A549 (cell line): Measurements from ENCODE around the gene TMC4.

ENCODE experiments used
- BCL3 ChIP-seq: fragments of >200 bp; sonication (Bioruptor Twin); formaldehyde crosslinking; IDR thresholded peaks from 3 replicates; pipeline ENCODE4 v1.6.1; 2016
- CTCF ChIP-seq: fragments of >200 bp; sonication (Bioruptor Twin); formaldehyde crosslinking; IDR thresholded peaks from 3 replicates; pipeline ENCODE4 v1.5.1; 2016
- ELK1 ChIP-seq: fragments of 150-350 bp; IDR thresholded peaks from 2 replicates; pipeline ENCODE4 v1.6.1; 2014; ENCODE audit warnings: low read depth, mild to moderate bottlenecking, low read length
- ESRRA ChIP-seq: fragments of 150-350 bp; IDR thresholded peaks from 2 replicates; pipeline ENCODE4 v1.6.1; 2014; ENCODE audit warnings: mild to moderate bottlenecking, low read length, borderline replicate concordance
- JUNB ChIP-seq: fragments of >200 bp; sonication (Bioruptor Twin); formaldehyde crosslinking; IDR thresholded peaks from 2 replicates; pipeline ENCODE4 v1.6.1; 2016
- MAX ChIP-seq: IDR thresholded peaks from 2 replicates; pipeline ENCODE4 v1.6.1; 2012
- PHF8 ChIP-seq: fragments of 200-600 bp; sonication (generic); IDR thresholded peaks from 2 replicates; pipeline ENCODE4 v1.6.1; 2016; ENCODE audit warnings: low read depth, mild to moderate bottlenecking, antibody characterized with exemption, moderate library complexity, borderline replicate concordance
- RAD21 ChIP-seq, 2 experiments: fragments of >200 bp in 1 of 2; sonication (Bioruptor Twin) in 1 of 2; formaldehyde crosslinking in 1 of 2; IDR thresholded peaks in 1 of 2; conservative IDR thresholded peaks in 1 of 2; 2 replicates in 1 of 2; 3 replicates in 1 of 2; pipeline ENCODE4 v1.6.1; 2012 to 2018; ENCODE audit warnings: inconsistent platforms in 1 of 2
- REST ChIP-seq: fragments of 200-600 bp; sonication (generic); IDR thresholded peaks from 2 replicates; pipeline ENCODE4 v1.6.1; 2016; ENCODE audit warnings: antibody characterized with exemption, mild to moderate bottlenecking, moderate library complexity
- SMC3 ChIP-seq: fragments of >200 bp; sonication (Bioruptor Twin); formaldehyde crosslinking; IDR thresholded peaks from 3 replicates; pipeline ENCODE4 v1.6.1; 2018; ENCODE audit warnings: inconsistent platforms
- USF2 ChIP-seq: fragments of 450-650 bp; IDR thresholded peaks from 2 replicates; pipeline ENCODE4 v1.6.1; 2014; ENCODE audit warnings: antibody characterized with exemption
- ZFP36 ChIP-seq: fragments of 450-650 bp; IDR thresholded peaks from 2 replicates; pipeline ENCODE4 v1.6.1; 2014; ENCODE audit warnings: borderline replicate concordance; ENCODE audit not compliant: partially characterized antibody

GRCh38 chr19:54169149-54169740 lies 3.7 kb downstream of the TMC4 start:
- TF ChIP-seq CTCF: no peak
- TF ChIP-seq RAD21 (conservative IDR thresholded peaks at IDR 0.05 in 1 of 2, IDR thresholded peaks at IDR 0.05 in 1 of 2): no peak
- TF ChIP-seq USF2: no peak
- no peak for TF ChIP-seq ESRRA
- TF ChIP-seq REST: no peak
- no peak for TF ChIP-seq SMC3
- no peak for TF ChIP-seq JUNB
- no peak for TF ChIP-seq ELK1
- TF ChIP-seq BCL3: no peak
- TF ChIP-seq MAX: no peak
- TF ChIP-seq PHF8: no peak
- no peak for TF ChIP-seq ZFP36
